HG03457 (cell line): ENCODE results near the gene ACOT7.

Experiments
- ATAC-seq: cut with Tn5 transposase; IDR thresholded peaks from one replicate; pipeline ENCODE4 v1.9.1; 2021; ENCODE audit warnings: moderate number of reproducible peaks; ENCODE audit not compliant: unreplicated experiment

ACOT7 gene

DNA sequence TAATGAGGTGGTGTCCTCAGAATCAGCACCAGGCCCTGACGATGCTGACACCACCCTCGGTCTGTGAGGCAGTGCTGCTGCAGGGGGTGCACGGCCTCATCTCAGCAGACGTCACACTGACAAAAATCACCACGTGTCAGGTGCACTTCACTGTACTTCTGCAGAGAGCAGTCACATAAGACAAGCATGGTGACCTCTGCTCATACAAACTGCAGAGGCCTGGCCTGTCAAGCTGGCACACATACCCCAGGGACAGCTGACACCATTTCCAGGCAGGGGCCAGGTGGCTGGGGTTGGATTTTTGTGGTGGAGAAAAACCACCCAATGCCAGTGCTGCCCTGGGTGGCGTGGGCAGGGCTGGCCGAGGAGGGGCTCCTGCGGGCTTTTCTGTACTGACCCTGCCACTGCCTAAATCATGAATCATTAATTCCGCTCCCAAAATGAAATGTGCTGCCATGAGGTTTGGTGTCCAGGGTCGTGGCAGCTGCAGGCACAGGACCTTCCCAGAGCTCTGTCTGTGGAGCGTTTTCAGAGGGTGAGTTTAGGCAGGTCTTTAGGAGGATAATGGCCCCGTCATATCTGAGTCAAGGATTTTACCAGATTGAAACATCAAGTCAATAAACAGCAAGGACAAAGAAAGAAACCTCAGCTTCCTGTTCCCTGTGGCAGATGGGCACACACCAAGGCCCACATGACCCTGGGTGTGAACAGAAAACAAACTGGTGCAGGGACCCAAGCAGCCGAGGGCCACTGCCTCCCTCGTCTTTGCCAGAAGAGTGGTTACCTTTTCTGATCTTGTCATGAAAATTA, 99.3 kb downstream of the ACOT7 start:
- no peak for ATAC-seq

DNA sequence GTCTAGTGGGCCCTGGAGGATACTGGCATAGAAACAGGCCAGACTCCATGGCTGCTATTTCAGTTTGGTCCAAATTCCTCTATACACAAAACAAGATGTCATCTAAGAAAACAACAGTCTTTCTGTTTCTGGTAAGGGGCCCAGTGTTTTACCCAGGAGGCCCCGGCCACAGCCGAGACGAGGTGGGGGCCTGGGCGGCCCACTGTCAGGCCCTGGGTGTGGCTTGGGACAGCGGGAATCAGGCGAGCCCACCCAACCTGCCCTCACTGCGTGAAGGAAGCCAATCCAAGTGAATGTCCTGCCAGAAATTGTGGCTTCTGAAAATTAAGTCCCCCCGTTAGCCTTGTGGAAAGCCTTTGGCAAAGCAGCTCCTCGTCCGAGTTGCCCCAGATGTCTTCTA, 101.5 kb downstream of the ACOT7 start:
- ATAC-seq, result no peak

DNA sequence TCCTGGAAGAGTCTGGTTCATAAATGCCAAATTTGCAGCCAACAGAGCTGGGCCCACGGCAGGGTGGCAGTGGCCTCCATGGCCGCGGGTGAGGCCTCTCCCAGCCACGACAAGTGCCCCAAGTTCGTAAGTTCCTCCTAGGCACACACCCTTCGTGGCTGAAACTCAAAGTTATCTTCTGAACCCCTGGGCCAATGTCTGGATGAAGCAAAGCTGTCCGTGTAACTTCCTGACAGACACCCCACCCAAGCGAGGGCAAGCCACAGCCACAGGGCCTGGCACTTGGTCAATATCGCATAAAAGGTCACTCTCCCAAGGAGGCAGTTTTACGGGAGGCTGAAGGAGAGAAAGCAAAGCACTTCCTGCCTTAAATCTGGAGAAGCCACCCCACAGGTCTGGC, 104.9 kb downstream of the ACOT7 start:
- no peak for ATAC-seq

- ATAC-seq, result no peak
Observed at GRCh38 chr1:6288026-6288425, 105.5 kb downstream of the ACOT7 start.

GRCh38 chr1:6287431-6287886, 106.1 kb downstream of the ACOT7 start:
- ATAC-seq, result no peak

DNA sequence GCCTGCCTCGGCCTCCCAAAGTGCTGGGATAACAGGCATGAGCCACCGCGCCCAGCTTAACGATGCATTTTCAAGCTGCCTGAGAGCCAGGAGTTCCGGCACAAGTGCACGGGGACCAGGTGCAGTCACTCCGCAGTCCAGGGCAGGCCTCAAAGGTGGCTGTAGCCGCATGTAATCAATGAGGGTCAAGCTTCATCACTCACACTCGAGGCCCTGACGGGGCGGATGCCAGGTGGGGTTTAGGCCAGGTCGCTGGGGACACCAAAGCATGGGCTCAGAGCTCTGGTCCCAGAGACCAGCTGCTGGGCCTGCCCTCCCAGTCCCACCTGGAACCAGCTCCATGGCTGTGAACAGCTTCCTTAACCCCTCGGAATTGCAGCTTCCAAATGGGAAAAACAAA, 106.5 kb downstream of the ACOT7 start:
- no peak for ATAC-seq

DNA sequence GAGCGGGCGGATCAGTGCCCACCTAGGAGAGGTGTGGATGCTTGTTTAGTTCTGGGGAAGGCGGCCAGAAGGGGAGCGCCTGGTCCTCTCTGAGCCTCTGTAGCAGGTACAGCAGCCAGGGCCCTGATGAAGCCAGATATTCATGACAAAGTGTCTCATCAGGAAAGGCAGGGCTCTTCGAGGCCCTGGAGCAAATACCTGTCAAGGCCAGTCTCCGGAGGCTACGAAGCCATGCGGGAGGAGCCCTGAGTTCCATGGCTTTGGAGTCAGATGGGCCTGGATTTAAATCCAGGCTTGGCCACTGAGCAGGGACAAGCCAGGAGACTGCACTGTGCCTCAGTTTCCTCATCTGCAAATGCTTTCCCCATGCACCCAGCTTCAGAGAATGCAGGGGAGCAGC, 107.3 kb downstream of the ACOT7 start:
- ATAC-seq, result no peak

- no peak for ATAC-seq
Observed at GRCh38 chr1:6285336-6285735, 108.2 kb downstream of the ACOT7 start.

DNA sequence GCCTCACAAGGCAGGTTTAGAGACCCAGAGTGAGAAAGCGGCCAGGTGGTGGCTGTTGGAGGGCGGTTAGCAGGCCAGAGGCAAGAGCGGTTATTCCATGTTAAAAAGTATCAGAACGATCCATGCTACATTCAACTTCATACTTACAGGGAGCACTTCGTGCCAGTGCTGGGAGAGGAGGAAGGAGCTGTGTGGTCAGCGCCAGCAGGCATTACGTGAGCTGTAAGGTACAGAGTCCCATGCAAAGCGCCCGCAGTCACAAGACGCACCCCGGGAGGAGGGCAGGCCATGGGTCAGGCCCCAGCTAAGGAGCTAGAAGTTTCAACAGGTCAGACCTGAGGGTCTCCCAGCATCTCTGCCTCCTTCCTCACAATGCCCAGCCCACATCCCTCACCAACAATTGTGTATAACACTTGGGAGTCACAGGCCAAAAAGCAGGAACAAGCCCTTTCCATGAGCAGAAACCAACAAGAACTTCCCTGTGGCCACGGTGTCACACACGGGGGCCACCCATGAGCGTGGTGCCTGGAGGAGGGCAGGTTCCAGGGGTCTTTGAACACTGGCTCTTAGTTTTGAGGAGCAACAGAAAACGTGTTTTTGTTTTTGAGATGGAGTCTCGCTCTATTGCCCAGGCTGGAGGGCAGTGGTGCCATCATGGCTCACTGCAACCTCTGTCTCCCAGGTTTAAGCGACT, 110.8 kb downstream of the ACOT7 start:
- ATAC-seq, result no peak

- no peak for ATAC-seq
Observed at GRCh38 chr1:6281511-6282402, 111.8 kb downstream of the ACOT7 start.

- no peak for ATAC-seq
Observed at GRCh38 chr1:6280761-6281451, 112.7 kb downstream of the ACOT7 start.

DNA sequence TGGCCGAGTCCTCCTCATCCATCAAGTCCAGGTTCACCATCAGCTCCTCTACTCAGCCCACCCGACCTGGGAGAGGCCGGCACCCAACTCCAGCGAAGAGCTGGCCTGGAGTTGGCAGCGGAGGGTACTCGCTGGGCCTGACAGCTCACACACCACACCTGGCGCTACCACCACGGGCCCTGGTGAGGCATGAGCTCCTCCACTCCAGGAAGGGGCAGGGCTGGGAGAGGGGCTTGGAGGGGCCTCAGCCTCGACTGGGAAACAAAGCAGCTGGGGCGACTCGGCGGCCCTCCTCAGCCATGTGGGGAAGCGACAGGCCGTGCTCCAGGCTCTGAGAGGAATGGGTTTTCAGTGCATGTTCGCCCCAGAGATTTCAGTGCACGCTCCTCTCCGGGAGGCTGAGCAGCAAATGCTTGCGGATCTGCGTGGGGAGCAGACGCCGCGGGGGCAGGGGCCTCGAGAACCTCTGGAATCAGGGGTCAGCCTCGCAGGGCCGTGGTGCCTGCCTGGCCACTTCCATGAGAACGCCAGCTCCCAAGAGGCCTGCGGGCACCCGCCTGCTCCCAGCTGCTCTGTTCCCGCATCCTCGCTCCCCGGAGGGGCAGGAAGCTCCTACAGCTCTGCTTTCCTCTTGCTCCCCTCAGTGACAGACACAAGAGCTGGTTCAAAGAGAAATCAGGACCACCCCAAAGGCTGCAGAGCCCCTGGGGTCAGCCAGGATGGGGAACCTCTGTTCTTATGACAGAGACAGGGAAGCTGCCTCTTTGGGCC, 113.8 kb downstream of the ACOT7 start:
- no peak for ATAC-seq

DNA sequence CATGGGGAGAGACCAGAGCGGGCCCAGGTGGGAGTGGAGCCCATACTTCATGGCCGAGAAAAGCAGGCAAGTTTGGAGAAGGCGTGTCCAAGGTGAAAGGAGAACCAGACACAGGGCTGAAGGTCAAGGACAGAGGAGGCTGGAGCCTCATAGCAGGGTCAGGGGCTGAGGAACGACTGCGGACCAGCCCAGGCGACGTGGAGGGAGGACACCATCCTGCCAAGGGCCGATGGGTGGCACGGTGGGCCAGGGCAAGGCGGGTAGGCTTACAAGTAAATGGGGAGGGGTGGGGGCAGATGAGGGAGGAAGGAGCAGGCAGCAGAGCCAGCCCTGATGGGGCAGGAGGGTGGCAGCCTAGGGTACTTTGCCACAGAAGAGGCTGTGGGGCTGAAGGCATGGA, 114.5 kb downstream of the ACOT7 start:
- no peak for ATAC-seq

- ATAC-seq, result no peak
Observed at GRCh38 chr1:6278263-6278662, 115.3 kb downstream of the ACOT7 start.

DNA sequence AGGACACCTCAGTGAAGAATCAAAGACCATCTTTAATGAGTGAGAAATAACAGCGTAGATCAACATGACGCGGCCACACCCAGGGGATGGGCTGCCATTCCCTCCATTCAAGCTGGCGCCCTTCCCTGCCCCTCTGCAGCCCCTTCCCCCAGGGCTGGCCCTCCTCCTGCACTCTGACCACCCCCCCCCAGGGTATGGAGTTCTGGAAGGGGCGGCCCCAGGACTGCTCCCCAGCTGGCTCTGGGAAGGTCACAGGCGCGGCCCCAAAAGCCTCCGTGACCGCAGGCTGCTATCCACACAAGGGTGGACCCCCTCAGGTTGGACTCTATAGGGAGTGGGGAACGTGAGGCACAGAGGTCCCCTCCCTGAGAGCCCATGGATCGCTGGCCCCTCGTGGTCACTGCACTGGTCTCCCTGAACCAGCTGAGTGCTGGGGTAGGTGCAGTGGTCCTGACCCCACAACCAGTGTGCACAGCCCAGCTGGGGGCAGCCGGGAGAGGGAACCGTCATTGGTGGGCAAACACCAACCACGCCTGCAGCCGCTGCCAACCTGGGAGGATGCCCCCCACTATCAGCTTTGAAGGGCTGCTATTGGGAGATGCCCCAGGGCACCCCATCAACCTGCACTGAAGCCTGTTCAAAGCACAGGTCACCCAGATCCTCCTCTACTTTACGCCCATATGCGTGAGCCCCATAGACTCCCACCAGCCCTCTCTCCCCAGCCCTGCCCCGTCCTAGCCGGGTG, 116.6 kb downstream of the ACOT7 start:
- no peak for ATAC-seq

GRCh38 chr1:6275826-6276782, 117.5 kb downstream of the ACOT7 start:
- no peak for ATAC-seq

- ATAC-seq, result no peak
Observed at GRCh38 chr1:6274622-6275139, 118.9 kb downstream of the ACOT7 start.

- ATAC-seq, result no peak
Observed at GRCh38 chr1:6274102-6274501, 119.5 kb downstream of the ACOT7 start.
